OCI-LY1 (cell line): ENCODE results near the gene CYREN.
"Not testable (repeated sequence)": the region's sequence is repeated elsewhere in the genome, so short reads cannot be mapped to it uniquely, and the experiment has no call there.

Experiments used
- H2AFZ ChIP-seq: fragments of 200-600 bp; sonication (generic), shearing (Covaris generic); 2 replicates; pipeline ENCODE4 v1.6.0; 2014; ENCODE audit warnings: antibody characterized with exemption, mild to moderate bottlenecking, low read length
- H3F3A ChIP-seq: fragments of 200-600 bp; sonication (generic), shearing (Covaris generic); 2 replicates; pipeline ENCODE4 v1.6.0; 2014; ENCODE audit warnings: mild to moderate bottlenecking, antibody characterized with exemption, low read length, moderate library complexity; ENCODE audit not compliant: insufficient read depth
- H3K27ac ChIP-seq: fragments of 200-600 bp; sonication (generic); 2 replicates; pipeline ENCODE4 v1.5.1; 2014; ENCODE audit warnings: low read length, mixed run types, mild to moderate bottlenecking, low read depth; ENCODE audit not compliant: poor library complexity, severe bottlenecking
- H3K27me3 ChIP-seq: fragments of 200-600 bp; sonication (generic); 2 replicates; pipeline ENCODE4 v1.6.0; 2014; ENCODE audit warnings: antibody characterized with exemption, mild to moderate bottlenecking, low read length, moderate library complexity; ENCODE audit not compliant: insufficient read depth
- H3K36me3 ChIP-seq: fragments of 200-600 bp; sonication (generic); 2 replicates; pipeline ENCODE4 v1.6.1; 2014; ENCODE audit warnings: mild to moderate bottlenecking, antibody characterized with exemption, low read length, moderate library complexity, mixed read lengths; ENCODE audit not compliant: insufficient read depth
- H3K4me1 ChIP-seq: fragments of 200-600 bp; sonication (generic); 2 replicates; pipeline ENCODE4 v1.5.1; 2014; ENCODE audit warnings: mild to moderate bottlenecking, low read length, moderate library complexity; ENCODE audit not compliant: insufficient read depth, severe bottlenecking
- H3K4me2 ChIP-seq: fragments of 200-600 bp; sonication (generic), shearing (Covaris generic); 2 replicates; pipeline ENCODE4 v1.6.1; 2014; ENCODE audit warnings: low read length
- H3K4me3 ChIP-seq: fragments of 200-600 bp; sonication (generic); 2 replicates; pipeline ENCODE4 v1.5.1; 2014; ENCODE audit warnings: low read length, low read depth, mild to moderate bottlenecking, mixed read lengths; ENCODE audit not compliant: poor library complexity, severe bottlenecking
- H3K79me2 ChIP-seq: fragments of 200-600 bp; shearing (Covaris generic); 2 replicates; pipeline ENCODE4 v1.6.1; 2016; ENCODE audit warnings: mixed run types, low read length, mixed read lengths; ENCODE audit not compliant: insufficient read depth
- H3K9ac ChIP-seq: fragments of 200-600 bp; sonication (generic), shearing (Covaris generic); 2 replicates; pipeline ENCODE4 v1.6.1; 2014; ENCODE audit warnings: mild to moderate bottlenecking, low read length, mixed read lengths
- H3K9me2 ChIP-seq: fragments of 200-600 bp; sonication (generic), shearing (Covaris generic); 2 replicates; pipeline ENCODE4 v1.6.1; 2014; ENCODE audit warnings: low read depth, mild to moderate bottlenecking, low read length, mixed read lengths
- H3K9me3 ChIP-seq: fragments of 200-600 bp; shearing (Covaris generic); 2 replicates; pipeline ENCODE4 v1.6.1; 2014; ENCODE audit warnings: low read length, mixed read lengths
- H4K20me1 ChIP-seq: fragments of 200-600 bp; sonication (generic), shearing (Covaris generic); 2 replicates; pipeline ENCODE4 v1.6.0; 2016; ENCODE audit warnings: mild to moderate bottlenecking, low read length; ENCODE audit not compliant: insufficient read depth
- CTCF ChIP-seq: fragments of 200-600 bp; sonication (generic), shearing (Covaris generic); IDR thresholded peaks from 2 replicates; pipeline ENCODE4 v1.5.1; 2017; ENCODE audit warnings: mild to moderate bottlenecking, antibody characterized with exemption, low read length, moderate library complexity, mixed read lengths
- EZH2 ChIP-seq: fragments of 200-600 bp; sonication (generic), shearing (Covaris generic); IDR thresholded peaks from 2 replicates; pipeline ENCODE4 v1.8.0; 2017; ENCODE audit warnings: borderline replicate concordance, mixed run types, mild to moderate bottlenecking, antibody characterized with exemption, low read length, moderate library complexity, mixed read lengths

The CYREN gene

GRCh38 chr7:135143885-135144668, 26.4 kb downstream of the CYREN start:
- H3K9me2 ChIP-seq, result no peaks in the 10 kb centered on the region
- no peak overlapping the region for H3K4me3 ChIP-seq
- no peaks in the 10 kb centered on the region for H3K27me3 ChIP-seq
- no peak overlapping the region for H3K9ac ChIP-seq
- no peak overlapping the region for H3K27ac ChIP-seq
- no peaks in the 10 kb centered on the region for H4K20me1 ChIP-seq
- H3K4me2 ChIP-seq, result no peak overlapping the region
- no peak for TF ChIP-seq CTCF
- no peak for TF ChIP-seq EZH2
- H3K9me3 ChIP-seq, result no peaks in the 10 kb centered on the region
- no peaks in the 10 kb centered on the region for H3K36me3 ChIP-seq
- H2AFZ ChIP-seq, result no peak overlapping the region
- H3K4me1 ChIP-seq, result peaks cover 34% of the 10 kb centered on the region
- no peaks in the 10 kb centered on the region for H3F3A ChIP-seq
- no peaks in the 10 kb centered on the region; the same call in 1 of the 2 replicates for H3K79me2 ChIP-seq

- no peak overlapping the region for H3K4me3 ChIP-seq
- no peaks in the 10 kb centered on the region for H3F3A ChIP-seq
- no peaks in the 10 kb centered on the region; the same call in 1 of the 2 replicates for H3K36me3 ChIP-seq
- no peaks in the 10 kb centered on the region for H3K4me1 ChIP-seq
- H4K20me1 ChIP-seq, result no peaks in the 10 kb centered on the region
- H3K27ac ChIP-seq, result no peak overlapping the region
- H2AFZ ChIP-seq, result no peak overlapping the region
- H3K9me2 ChIP-seq, result no peaks in the 10 kb centered on the region
- H3K9me3 ChIP-seq, result peaks cover 16% of the 10 kb centered on the region
- H3K79me2 ChIP-seq, result no peaks in the 10 kb centered on the region
- TF ChIP-seq EZH2 (no peak), CTCF (no peak)
- no peak overlapping the region for H3K4me2 ChIP-seq
- no peaks in the 10 kb centered on the region for H3K27me3 ChIP-seq
- no peak overlapping the region for H3K9ac ChIP-seq
Measured at GRCh38 chr7:135129579-135129978, 40.9 kb downstream of the CYREN start.

- H3K79me2 ChIP-seq, result no peaks in the 10 kb centered on the region
- TF ChIP-seq CTCF, result no peak
- TF ChIP-seq EZH2, result no peak
- H3K27ac ChIP-seq, result no peak overlapping the region
- no peaks in the 10 kb centered on the region for H4K20me1 ChIP-seq
- H3K27me3 ChIP-seq, result no peaks in the 10 kb centered on the region
- no peak overlapping the region for H3K4me3 ChIP-seq
- no peaks in the 10 kb centered on the region for H3K4me1 ChIP-seq
- H3K4me2 ChIP-seq, result no peak overlapping the region
- H3K9me3 ChIP-seq, result peaks cover 16% of the 10 kb centered on the region
- no peaks in the 10 kb centered on the region for H3F3A ChIP-seq
- no peaks in the 10 kb centered on the region; the same call in 1 of the 2 replicates for H3K36me3 ChIP-seq
- H2AFZ ChIP-seq, result no peak overlapping the region
- H3K9ac ChIP-seq, result no peak overlapping the region
- no peaks in the 10 kb centered on the region for H3K9me2 ChIP-seq
Measured at GRCh38 chr7:135128931-135129330, 41.6 kb downstream of the CYREN start.

- not testable (repeated sequence) for H3K4me3 ChIP-seq, H3K36me3 ChIP-seq, H4K20me1 ChIP-seq, H3K4me2 ChIP-seq, H3K9me3 ChIP-seq, H3K9ac ChIP-seq, H3K27me3 ChIP-seq, H3K79me2 ChIP-seq, H3F3A ChIP-seq, H2AFZ ChIP-seq, H3K27ac ChIP-seq, H3K4me1 ChIP-seq, H3K9me2 ChIP-seq
Measured at GRCh38 chr7:135124631-135125030, 45.9 kb downstream of the CYREN start.
